22Rv1 (cell line): ENCODE data around the gene VGLL1.

Experiments used
- ZFX ChIP-seq: fragments of 450-650 bp; IDR thresholded peaks from 2 replicates; pipeline ENCODE4 v1.6.1; 2017; ENCODE audit warnings: antibody characterized with exemption, borderline replicate concordance
- TF ChIP-seq, protein P1 (sequence below): fragments of 450-650 bp; IDR thresholded peaks from 2 replicates; pipeline ENCODE4 v1.5.1; 2017; ENCODE audit warnings: mild to moderate bottlenecking

DNA sequence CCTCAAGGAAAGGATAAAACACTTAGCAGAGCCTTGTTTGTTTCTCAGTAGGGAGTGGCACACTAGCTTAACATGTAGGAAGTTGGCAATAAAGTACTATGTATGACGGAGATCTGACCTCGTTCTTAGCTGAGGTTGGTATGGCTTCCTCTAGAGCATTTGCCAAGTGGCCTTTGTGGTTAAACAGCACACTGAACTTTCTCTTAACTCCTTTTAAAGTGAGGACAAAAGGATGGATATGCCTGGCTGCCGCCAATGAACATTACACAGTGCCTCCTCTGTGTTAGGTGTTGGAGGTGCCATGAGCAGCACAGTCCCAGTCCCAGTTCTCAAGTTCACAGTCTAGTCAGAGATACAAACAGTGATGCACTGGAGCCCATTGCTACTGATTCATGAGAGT, 54.4 kb downstream of the VGLL1 start:
- TF ChIP-seq, protein P1, sequence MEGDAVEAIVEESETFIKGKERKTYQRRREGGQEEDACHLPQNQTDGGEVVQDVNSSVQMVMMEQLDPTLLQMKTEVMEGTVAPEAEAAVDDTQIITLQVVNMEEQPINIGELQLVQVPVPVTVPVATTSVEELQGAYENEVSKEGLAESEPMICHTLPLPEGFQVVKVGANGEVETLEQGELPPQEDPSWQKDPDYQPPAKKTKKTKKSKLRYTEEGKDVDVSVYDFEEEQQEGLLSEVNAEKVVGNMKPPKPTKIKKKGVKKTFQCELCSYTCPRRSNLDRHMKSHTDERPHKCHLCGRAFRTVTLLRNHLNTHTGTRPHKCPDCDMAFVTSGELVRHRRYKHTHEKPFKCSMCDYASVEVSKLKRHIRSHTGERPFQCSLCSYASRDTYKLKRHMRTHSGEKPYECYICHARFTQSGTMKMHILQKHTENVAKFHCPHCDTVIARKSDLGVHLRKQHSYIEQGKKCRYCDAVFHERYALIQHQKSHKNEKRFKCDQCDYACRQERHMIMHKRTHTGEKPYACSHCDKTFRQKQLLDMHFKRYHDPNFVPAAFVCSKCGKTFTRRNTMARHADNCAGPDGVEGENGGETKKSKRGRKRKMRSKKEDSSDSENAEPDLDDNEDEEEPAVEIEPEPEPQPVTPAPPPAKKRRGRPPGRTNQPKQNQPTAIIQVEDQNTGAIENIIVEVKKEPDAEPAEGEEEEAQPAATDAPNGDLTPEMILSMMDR, result no peak
- no peak for TF ChIP-seq ZFX
